Left ventricle myocardium inferior (tissue), 1 donor: ENCODE data around the gene GPX3. TPM values are rescaled to one million over a fixed set of nuclear protein-coding genes. Genes with fewer than 3 reads are reported as not detected.

Source experiments
- DNase-seq: peaks from one replicate; pipeline ENCODE4 v3.0.0-alpha.2; 2020
- H3K27ac ChIP-seq: fragments of 200-600 bp; replicated peaks from 2 replicates; pipeline ENCODE4 v1.8.0; 2021
- H3K27me3 ChIP-seq: fragments of 200-600 bp; 2 replicates; pipeline ENCODE4 v1.8.0; 2021; ENCODE audit warnings: low read depth
- H3K36me3 ChIP-seq: fragments of 200-600 bp; 2 replicates; pipeline ENCODE4 v1.8.0; 2021
- H3K4me1 ChIP-seq: fragments of 200-600 bp; 2 replicates; pipeline ENCODE4 v1.8.0; 2021
- H3K4me3 ChIP-seq: fragments of 200-600 bp; 2 replicates; pipeline ENCODE4 v1.8.0; 2021; ENCODE audit warnings: mild to moderate bottlenecking, moderate library complexity
- H3K9me3 ChIP-seq: fragments of 200-600 bp; replicated peaks from 2 replicates; pipeline ENCODE4 v1.8.0; 2021
- CTCF ChIP-seq: fragments of 200-600 bp; IDR thresholded peaks from 2 replicates; pipeline ENCODE4 v1.8.0; 2021; ENCODE audit warnings: antibody characterized with exemption, mild to moderate bottlenecking, borderline replicate concordance
- intact Hi-C: fragments of 100-400 bp; cut with micrococcal nuclease; formaldehyde crosslinking; loops from one replicate; pipeline ENCODE4 v1.11.0; 2022
- total RNA-seq: library from RNA; stranded (reverse); fragmentation: NEBNext Ultra II Directional; extraction: Animal tissue kit (Norgen Biotek cat#: 25700); gene quantifications from one replicate; pipeline ENCODE4 v1.2.1, GENCODE V29; 2021
- donor health status: DM: no; HTN: yes; CAD: no; lungs with severe emphysema.

The GPX3 gene
- total RNA-seq, 1 donor from 2014 or later, result 744 TPM

- peak; percentile 90 for TF ChIP-seq CTCF
- DNase-seq, result no peak
- H3K9me3 ChIP-seq, result no peaks in the 10 kb centered on the region
- intact Hi-C loops, result loop anchor here (5.0 kb wide), 1 partner anchor 46 kb away; no protein-coding TSS in a partner anchor
- peak overlapping the region; percentile 17 for H3K27ac ChIP-seq
- H3K36me3 ChIP-seq, result peaks cover 82% of the 10 kb centered on the region
- H3K4me3 ChIP-seq, result no peak overlapping the region
- H3K27me3 ChIP-seq, result no peaks in the 10 kb centered on the region
- peaks cover 25% of the 10 kb centered on the region for H3K4me1 ChIP-seq
Observed at GRCh38 chr5:151047814-151048425, 27.5 kb downstream of the GPX3 start.

GRCh38 chr5:151048526-151048925, 28.1 kb downstream of the GPX3 start:
- Histone ChIP-seq H3K9me3 (no peaks in the 10 kb centered on the region), H3K4me3 (no peak overlapping the region), H3K27ac (no peak overlapping the region), H3K4me1 (peaks cover 25% of the 10 kb centered on the region), H3K27me3 (no peaks in the 10 kb centered on the region), H3K36me3 (peaks cover 81% of the 10 kb centered on the region)
- TF ChIP-seq CTCF, result no peak
- DNase-seq, result no peak
- intact Hi-C loops, result loop anchor here (5.0 kb wide), 1 partner anchor 46 kb away; no protein-coding TSS in a partner anchor

- Histone ChIP-seq H3K4me1 (peaks cover 37% of the 10 kb centered on the region), H3K4me3 (no peak overlapping the region), H3K27ac (peak overlapping the region; percentile 61), H3K27me3 (no peaks in the 10 kb centered on the region), H3K9me3 (no peaks in the 10 kb centered on the region), H3K36me3 (peaks cover 82% of the 10 kb centered on the region)
- intact Hi-C loops, result loop anchor here (5.0 kb wide), 2 partner anchors 61 to 116 kb away; no protein-coding TSS in a partner anchor
- TF ChIP-seq CTCF, result peak; percentile 89
- DNase-seq, result peak; percentile 81
Observed at GRCh38 chr5:151051066-151051930, 30.9 kb downstream of the GPX3 start.

GRCh38 chr5:151051931-151052608, 31.7 kb downstream of the GPX3 start:
- no peaks in the 10 kb centered on the region for H3K27me3 ChIP-seq
- no peak for TF ChIP-seq CTCF
- H3K36me3 ChIP-seq, result peaks cover 85% of the 10 kb centered on the region
- no peak overlapping the region for H3K4me3 ChIP-seq
- no peaks in the 10 kb centered on the region for H3K9me3 ChIP-seq
- intact Hi-C loops, result loop anchor here (5.0 kb wide), 2 partner anchors 60 to 115 kb away; no protein-coding TSS in a partner anchor
- DNase-seq, result no peak
- H3K4me1 ChIP-seq, result peaks cover 37% of the 10 kb centered on the region
- peak overlapping the region; percentile 61 for H3K27ac ChIP-seq

GRCh38 chr5:151052836-151053235, 32.4 kb downstream of the GPX3 start:
- intact Hi-C loops, result loop anchor here (5.0 kb wide), 2 partner anchors 59 to 114 kb away; no protein-coding TSS in a partner anchor
- Histone ChIP-seq H3K27ac (no peak overlapping the region), H3K9me3 (no peaks in the 10 kb centered on the region), H3K4me3 (no peak overlapping the region), H3K27me3 (no peaks in the 10 kb centered on the region), H3K4me1 (peaks cover 30% of the 10 kb centered on the region), H3K36me3 (peaks cover 85% of the 10 kb centered on the region)
- DNase-seq, result no peak
- no peak for TF ChIP-seq CTCF
